Iris pigment epithelial cell (primary cell): ENCODE results near the gene NTN4.
"Not testable (repeated sequence)": the region's sequence is repeated elsewhere in the genome, so short reads cannot be mapped to it uniquely, and the experiment has no call there.

Source experiments
- DNase-seq: peaks from one replicate; pipeline ENCODE4 v3.0.0-alpha.2; 2011; ENCODE audit warnings: low read depth

The NTN4 gene

GRCh38 chr12:95709152-95709551 is 81.4 kb downstream of the NTN4 start:
- DNase-seq, result no peak

GRCh38 chr12:95705143-95705542 is 85.4 kb downstream of the NTN4 start:
- DNase-seq, result no peak

DNA sequence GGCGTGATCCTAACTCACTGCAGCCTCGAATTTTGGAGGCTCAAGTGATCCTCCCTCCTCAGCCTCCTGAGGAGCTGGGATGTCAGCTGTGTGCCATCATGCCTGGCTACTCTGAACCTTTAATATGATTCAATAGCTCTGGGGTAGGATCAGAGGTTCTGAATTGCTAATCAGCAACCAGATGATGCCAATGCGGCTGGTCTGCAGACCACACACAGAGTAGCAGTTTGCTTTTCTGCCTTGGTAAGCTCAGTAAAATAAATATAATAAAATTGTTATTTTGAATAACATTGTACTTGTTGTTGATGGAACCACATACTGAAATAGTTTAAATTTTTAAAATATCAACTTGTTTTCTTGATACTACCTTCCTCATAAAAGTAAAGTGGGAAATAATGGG is 86.6 kb downstream of the NTN4 start:
- no peak for DNase-seq

DNA sequence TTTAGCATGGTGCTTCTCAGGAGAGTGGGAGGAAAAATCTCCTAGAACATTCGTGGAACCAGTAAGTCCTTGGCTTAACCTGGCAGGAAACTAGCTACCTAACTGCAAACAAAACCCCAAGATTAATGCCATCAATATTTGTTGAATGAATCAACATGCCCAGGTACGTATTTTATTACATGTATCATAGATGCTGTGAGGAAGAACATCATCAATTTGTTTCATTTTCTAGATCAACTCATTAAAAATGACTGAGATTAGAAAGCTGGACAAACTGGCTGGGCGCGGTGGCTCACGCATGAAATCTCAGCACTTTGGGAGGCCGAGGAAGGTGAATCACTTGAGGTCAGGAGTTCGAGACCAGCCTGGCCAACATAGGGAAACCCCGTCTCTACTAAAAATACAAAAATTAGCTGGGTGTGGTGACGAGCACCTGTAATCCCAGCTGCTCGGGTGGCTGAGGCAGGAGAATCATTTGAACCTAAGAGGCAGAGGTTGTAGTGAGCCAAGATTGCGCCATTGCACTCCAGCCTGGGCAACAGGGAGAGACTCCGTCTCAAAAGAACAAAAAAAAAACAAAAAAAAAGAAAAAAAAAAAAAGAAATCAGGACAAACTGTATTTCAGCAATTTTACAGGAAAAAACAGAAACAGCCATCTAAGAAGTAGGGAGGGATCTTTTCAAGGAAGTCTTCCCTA is 88.7 kb downstream of the NTN4 start:
- no peak for DNase-seq

GRCh38 chr12:95701275-95701674 is 89.3 kb downstream of the NTN4 start:
- peak; percentile 3 for DNase-seq

- peak; percentile 59 for DNase-seq
These were observed 90.2 kb downstream of the NTN4 start for GRCh38 chr12:95700316-95700785.

- DNase-seq, result no peak
These were observed 91.0 kb downstream of the NTN4 start for GRCh38 chr12:95699579-95699978.

DNA sequence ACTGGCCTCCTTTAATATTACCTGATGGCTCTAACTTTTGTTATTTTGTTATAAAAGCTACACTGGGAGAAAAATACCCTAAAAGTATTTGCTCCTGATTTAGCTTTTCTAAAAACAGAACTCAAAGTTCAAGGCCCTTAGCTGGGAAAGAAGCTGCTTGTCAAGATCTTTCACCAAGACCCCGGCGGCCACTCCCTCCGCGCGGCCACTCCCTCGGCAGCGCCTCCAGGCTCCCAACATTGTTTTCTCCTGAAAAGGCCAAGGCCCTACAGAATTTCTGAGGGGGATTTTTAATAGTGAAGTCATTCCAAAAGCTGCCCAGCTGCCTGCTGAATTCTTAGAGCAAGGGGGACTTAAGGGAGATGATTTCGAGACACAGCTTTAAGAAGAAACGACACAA is 96.4 kb downstream of the NTN4 start:
- DNase-seq, result no peak

DNA sequence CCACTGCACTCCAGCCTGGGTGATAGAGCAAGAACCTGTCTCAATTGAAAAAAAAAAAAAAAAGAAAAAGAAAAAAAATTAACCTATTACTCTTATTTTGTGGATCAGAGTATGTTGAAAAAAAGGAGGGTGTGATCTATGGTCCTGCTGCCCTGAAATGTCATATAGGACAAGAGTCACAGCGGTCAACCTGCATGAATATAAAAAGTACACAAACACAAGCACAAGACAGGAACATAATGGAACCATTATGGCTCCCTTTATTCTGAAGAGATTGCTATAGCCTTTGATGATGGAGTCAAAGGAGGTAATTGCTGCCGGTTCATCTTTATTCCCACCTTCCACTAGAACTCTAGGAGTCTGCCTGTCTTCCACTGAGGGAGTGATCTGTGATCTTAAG is 96.9 kb downstream of the NTN4 start:
- no peak for DNase-seq

- DNase-seq, result no peak
These were observed 99.5 kb downstream of the NTN4 start for GRCh38 chr12:95690861-95691635.

- no peak for DNase-seq
These were observed 102.6 kb downstream of the NTN4 start for GRCh38 chr12:95687937-95688336.

DNA sequence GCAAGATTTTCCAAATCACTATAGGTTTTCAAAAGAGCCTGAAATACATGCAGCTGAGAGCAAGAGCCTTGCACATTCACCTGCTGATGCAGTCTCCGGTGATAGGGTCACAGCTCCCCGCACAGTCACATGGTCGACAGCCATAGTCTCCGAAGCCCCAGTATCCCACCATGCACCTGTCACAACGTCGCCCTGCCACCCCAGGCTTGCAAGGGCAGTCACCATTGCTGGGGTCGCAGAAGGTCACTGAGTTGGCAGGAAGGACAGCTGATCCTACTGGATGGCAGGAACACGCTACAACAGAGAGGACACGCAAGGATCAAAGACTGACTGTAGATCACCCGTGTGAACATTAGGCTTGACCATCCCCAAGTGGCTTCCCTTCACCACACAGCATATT is 107.1 kb downstream of the NTN4 start:
- no peak for DNase-seq

DNA sequence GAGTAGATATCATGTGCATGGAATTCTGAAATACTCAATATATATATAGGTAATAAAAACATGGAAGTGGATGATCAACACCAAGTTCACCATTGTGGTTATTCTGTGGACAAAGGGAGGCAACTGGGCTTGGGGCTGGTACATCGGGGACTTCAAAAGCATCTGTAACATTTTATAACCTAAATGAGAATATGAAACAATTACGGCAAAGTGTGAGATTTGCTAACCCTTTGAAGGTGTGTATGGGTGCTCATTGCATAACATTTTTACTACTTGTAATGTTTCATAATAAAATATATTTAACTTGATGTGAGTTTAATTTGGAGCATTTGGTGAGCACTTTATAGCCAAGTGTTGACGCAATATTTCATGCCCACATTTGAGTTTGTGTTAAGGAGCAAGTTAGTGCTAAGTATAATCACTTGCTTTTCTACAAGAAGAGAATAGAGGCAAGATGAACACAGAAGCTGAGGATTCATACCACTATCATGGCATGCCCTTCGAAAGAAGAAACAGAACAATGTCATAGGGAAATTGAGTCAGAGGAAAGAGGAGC is 109.3 kb downstream of the NTN4 start:
- no peak for DNase-seq

DNA sequence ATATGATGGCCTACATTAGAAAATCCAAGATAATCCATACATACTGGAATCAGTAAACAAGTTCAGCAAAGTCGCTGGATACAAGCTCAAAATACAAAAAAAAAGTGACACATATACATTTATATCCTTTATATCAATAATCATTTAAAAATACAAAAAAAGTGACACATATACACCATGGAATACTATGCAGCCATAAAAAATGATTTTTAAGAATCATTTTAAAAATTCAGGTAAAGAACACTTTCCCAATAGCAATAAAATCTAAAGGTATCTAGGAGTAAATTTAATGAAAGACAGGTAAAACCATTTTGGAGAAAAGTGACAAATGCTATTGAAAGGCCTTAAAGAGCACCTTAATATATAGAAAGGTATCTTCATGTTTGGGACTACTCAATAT is 111.9 kb downstream of the NTN4 start:
- DNase-seq, result no peak

- DNase-seq, result not testable (repeated sequence)
These were observed 112.8 kb downstream of the NTN4 start for GRCh38 chr12:95677782-95678181.

GRCh38 chr12:95674631-95675030 is 115.9 kb downstream of the NTN4 start:
- no peak for DNase-seq

DNA sequence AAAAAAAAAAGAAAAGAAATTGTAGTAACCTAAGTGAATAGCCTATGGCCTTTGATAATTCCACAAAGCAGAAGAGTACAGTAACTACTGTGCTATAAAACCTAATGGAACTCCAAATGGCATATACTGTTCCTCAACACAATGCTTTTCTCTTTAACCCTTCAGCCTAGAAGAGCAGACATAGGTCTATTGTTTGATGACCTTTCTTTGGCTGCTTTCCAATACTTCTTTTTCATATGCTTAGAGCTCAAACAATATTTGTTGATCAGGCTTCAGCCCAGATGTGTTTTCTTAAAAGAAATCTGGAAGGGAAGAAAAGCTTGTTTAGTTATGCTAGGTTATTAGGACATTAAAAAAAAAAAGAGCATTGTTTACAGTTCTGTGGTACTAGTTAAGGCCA is 116.4 kb downstream of the NTN4 start:
- no peak for DNase-seq

- DNase-seq, result no peak
These were observed 117.0 kb downstream of the NTN4 start for GRCh38 chr12:95673576-95673975.

- no peak for DNase-seq
These were observed 118.4 kb downstream of the NTN4 start for GRCh38 chr12:95672166-95672565.

DNA sequence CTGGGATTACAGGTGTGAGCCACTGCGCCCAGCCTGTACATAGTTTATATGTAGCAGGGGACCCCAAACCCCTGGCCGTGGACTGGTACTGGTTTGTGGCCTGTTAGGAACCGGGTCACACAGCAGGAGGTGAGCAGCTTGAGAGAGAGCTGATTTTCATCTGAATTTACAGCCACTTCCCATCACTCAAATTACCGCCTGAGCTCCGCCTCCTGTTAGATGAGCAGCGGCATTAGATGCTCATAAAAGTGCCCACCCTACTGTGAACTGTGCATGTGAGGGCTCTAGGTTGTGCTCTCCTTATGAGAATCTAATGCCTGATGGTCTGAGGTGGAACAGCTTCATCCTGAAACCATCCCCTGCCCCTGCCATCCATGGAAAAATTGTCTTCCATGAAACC is 119.3 kb downstream of the NTN4 start:
- DNase-seq, result no peak

DNA sequence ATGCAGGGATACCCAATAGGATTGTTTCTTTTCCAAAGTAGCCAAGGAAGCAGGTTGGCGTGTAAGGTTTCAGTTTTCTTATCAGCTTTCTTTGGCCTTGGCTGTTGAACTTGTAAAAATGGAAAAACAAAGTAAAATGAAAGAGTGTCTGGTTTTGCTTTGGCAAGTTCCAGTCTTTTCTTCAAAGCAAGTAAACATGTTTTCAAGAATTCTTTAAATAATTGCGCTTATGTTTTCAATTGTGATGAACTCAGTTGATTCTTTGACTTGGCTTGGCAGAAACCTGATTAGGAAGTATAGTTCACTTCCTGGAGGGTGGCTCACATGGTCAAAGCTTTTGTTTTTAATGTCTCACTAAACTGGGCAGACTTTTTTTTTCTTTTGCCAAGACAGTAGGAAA is 127.0 kb downstream of the NTN4 start:
- no peak for DNase-seq

- DNase-seq, result no peak
These were observed 129.2 kb downstream of the NTN4 start for GRCh38 chr12:95661360-95661759.

- no peak for DNase-seq
These were observed 132.2 kb downstream of the NTN4 start for GRCh38 chr12:95658386-95658785.
